ENCODE data around the gene LARGE2.

GRCh38 chr11:45926536-45927331 lies 4.3 kb downstream of the LARGE2 start:
- no peak for TF ChIP-seq TAF1 (IDR thresholded peaks at IDR 0.05; ENCODE audit: borderline replicate concordance, insufficient read depth, low read length)
- TF ChIP-seq POLR2AphosphoS5 (IDR thresholded peaks at IDR 0.05; ENCODE audit: low read depth, low read length), result no peak
- TF ChIP-seq, protein P1, sequence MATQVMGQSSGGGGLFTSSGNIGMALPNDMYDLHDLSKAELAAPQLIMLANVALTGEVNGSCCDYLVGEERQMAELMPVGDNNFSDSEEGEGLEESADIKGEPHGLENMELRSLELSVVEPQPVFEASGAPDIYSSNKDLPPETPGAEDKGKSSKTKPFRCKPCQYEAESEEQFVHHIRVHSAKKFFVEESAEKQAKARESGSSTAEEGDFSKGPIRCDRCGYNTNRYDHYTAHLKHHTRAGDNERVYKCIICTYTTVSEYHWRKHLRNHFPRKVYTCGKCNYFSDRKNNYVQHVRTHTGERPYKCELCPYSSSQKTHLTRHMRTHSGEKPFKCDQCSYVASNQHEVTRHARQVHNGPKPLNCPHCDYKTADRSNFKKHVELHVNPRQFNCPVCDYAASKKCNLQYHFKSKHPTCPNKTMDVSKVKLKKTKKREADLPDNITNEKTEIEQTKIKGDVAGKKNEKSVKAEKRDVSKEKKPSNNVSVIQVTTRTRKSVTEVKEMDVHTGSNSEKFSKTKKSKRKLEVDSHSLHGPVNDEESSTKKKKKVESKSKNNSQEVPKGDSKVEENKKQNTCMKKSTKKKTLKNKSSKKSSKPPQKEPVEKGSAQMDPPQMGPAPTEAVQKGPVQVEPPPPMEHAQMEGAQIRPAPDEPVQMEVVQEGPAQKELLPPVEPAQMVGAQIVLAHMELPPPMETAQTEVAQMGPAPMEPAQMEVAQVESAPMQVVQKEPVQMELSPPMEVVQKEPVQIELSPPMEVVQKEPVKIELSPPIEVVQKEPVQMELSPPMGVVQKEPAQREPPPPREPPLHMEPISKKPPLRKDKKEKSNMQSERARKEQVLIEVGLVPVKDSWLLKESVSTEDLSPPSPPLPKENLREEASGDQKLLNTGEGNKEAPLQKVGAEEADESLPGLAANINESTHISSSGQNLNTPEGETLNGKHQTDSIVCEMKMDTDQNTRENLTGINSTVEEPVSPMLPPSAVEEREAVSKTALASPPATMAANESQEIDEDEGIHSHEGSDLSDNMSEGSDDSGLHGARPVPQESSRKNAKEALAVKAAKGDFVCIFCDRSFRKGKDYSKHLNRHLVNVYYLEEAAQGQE (IDR thresholded peaks at IDR 0.05; ENCODE audit: insufficient read depth in 1 of 2, low read depth in 2 of 2, low read length in 2 of 2), result no peak
- no peak for TF ChIP-seq SIN3A (IDR thresholded peaks at IDR 0.05; ENCODE audit: borderline replicate concordance, insufficient read depth, low read length)

Data from PFSK-1 (cell line).